GF-D8 (cell line): ENCODE data around the gene LPCAT1.
"Not testable (repeated sequence)": the region's sequence is repeated elsewhere in the genome, so short reads cannot be mapped to it uniquely, and the experiment has no call there.

Experiments used
- DNase-seq: peaks from one replicate; lab custom pipeline; 2025; lab: John Stamatoyannopoulos, UW

The LPCAT1 gene, protein sequence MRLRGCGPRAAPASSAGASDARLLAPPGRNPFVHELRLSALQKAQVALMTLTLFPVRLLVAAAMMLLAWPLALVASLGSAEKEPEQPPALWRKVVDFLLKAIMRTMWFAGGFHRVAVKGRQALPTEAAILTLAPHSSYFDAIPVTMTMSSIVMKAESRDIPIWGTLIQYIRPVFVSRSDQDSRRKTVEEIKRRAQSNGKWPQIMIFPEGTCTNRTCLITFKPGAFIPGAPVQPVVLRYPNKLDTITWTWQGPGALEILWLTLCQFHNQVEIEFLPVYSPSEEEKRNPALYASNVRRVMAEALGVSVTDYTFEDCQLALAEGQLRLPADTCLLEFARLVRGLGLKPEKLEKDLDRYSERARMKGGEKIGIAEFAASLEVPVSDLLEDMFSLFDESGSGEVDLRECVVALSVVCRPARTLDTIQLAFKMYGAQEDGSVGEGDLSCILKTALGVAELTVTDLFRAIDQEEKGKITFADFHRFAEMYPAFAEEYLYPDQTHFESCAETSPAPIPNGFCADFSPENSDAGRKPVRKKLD

DNA sequence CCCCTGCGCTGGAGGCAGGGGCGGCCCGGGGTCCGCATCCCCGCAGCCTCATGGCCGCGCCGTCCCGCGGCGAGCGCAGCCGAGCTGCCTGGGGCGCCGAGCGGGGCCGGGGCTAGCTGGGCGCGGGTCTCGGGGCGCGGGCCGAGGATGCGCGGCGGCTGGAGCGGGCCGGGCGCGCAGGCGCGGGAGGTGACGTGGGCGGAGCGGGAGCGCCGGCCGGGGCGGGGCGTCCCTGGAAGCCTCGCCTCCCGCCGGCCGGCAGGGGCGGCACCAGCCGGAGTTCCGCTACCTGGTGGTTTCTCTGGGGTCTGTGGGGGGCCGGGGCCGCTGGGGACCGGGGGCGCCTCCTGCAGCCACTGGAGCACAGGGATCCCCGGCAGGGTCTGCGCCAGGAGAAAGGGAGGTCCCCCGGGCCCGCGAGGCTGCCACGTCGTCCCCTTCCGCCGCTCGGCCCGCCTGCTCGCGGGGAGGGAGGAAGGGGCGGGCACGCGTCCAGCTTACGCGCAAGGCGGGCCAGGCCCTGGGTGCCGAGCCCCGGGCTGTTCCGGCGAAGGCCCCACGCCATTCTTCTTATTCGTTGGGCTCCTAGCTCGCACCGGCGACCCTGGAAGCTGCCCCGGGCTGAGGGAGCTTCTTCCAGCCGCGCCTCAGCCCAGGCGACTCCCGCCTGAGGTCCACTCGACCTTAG is at the start of gene LPCAT1:
TSS of gene LPCAT1 (minus strand) at position 168 of the 688 bp plus-strand sequence. CDS start at position 52, 116 bp downstream.
- DNase-seq, result no peak

DNA sequence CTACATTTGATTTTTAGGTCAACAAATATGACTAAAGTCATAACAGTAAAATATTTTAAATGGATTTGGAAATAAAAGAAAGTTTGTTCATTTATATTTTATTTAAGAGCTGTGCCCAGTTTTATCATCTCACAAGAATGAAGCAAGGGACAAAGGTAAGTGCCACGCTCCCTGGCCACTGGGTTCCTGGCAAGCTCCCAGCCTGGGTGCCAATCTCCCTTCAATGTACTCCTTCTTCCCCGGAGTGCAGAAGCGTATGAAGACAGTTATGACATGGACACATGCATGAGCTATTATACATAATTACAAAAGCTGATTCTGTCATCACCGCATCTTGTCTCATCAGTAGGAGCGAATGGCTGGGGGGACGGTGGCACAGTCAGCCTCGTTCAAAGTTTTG is 48.1 kb upstream of the LPCAT1 start:
- DNase-seq, result not testable (repeated sequence)

DNA sequence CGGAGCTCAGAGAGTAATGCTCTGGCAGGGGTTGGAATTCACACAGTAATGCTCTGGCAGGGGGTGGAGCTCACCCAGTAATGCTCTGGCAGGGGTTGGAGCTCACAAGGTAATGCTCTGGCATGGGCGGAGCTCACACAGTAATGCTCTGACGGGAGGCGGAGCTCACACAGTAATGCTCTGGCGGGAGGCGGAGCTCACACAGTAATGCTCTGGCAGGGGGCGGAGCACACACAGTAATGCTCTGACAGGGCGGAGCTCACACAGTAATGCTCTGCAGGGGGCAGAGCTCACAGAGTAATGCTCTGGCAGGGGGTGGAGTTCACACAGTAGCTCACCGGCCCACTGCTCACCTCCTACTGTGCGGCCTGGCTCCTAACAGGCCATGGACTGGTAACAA is 47.2 kb upstream of the LPCAT1 start:
- no peak for DNase-seq

DNA sequence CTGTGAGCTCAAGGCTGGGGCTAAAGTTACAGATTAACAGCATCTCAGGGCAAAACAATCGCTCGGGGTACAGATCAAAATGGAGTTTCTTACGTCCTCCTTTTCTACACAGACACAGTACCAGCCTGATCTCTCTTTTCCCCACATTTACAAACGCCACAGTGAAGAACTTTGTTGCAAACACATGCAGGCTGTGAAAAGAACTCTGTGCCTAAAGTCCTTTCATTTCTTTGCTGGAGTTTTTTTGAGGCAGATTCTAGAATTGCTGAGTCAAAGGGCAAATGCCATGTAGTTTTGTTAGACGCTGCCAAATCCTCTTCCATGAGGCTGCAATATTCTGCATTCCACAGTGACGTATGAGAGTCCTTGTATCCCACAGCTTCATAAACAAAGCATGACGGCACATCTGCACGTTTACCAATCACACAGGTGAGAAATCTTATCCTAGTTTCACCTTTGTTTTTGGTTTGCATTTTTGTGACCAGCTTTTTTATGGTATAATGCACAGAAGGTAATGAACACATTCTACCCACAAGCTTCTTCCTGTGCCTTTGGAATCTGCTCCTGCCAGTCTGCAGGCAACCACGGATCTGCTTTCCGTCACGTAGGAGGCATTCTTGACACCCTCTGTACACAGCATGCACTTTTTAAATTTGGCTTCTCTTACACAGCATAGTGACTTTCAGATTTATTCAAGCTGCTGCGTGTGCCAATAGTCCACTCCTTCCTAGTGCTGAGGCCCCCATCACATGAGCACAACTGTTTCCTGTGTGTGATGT is 44.6 kb upstream of the LPCAT1 start:
- DNase-seq, result no peak

DNA sequence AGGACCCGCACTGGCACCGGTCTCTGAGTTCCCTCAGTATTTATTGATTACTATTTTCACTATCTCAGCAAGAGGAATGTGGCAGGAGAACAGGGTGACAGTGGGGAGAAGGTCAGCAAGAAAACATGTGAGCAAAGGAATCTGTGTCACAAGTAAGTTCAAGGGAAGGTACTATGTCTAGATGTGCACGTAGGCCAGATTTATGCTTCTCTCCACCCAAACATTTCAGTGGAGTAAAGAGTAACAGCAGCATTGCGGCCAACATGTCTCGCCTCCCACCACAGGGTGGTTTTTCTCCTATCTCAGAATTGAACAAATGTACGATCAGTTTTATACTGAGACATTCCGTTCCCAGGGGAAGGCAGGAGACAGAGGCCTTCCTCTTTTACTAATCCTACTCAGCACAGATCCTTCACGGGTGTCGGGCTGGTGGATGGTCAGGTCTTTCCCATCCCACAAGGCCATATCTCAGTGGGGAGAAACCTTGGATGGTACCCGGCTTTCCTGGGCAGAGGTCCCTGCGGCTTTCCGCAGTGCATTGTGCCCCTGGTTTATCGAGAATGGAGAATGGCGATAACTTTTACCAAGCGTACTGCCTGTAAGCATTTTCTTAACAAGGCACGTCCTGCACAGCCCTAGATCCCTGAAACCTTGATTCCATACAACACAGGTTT is 43.9 kb upstream of the LPCAT1 start:
- not testable (repeated sequence) for DNase-seq

DNA sequence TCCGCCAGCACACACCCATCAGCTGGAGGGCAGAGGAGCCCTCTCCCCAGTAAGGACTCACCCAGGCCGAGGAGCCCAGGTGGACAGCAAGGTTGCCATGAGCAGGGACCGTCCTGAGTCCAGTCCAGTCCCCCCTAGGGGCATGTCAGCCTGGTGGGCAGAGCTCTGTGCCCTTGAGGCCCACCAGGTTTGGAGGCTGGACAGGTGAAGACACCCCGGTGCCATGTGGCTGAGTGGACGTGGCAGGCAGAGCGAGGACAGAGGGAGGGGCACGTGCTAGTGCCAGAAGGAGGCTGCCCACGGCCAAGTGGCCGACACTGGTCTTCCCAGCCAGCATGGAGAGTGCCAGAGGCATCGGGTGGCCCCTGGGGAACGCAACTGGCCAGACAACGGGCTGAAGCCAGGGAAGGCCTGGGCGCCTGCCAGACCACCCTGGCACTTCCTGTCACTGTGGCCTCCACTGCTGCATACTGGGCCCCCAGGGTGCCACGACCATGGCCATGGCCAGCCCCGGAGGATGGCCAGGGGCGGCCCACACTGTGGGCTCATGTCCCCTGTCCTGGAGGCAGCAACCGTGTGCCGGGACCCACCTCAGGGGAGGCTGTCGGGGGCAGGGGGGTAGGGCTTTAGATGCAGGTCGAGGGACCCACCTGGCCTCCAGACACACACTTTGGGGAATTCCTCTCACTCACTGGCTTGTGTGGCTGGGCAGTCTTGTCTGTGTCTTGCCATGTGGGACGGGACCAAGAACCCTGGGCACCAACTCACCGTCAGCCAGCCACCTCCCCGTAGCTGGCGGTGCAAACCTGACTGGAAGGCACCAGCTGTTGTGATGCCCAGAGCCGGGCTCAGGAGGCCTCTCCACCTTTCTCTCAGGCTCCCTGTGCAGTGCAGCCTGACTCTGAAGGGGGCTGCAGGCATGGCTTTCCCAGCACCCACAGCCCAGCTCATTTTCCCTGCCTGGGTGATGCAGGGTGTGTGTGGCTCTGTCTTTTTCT is 42.3 kb upstream of the LPCAT1 start:
- DNase-seq, result no peak

DNA sequence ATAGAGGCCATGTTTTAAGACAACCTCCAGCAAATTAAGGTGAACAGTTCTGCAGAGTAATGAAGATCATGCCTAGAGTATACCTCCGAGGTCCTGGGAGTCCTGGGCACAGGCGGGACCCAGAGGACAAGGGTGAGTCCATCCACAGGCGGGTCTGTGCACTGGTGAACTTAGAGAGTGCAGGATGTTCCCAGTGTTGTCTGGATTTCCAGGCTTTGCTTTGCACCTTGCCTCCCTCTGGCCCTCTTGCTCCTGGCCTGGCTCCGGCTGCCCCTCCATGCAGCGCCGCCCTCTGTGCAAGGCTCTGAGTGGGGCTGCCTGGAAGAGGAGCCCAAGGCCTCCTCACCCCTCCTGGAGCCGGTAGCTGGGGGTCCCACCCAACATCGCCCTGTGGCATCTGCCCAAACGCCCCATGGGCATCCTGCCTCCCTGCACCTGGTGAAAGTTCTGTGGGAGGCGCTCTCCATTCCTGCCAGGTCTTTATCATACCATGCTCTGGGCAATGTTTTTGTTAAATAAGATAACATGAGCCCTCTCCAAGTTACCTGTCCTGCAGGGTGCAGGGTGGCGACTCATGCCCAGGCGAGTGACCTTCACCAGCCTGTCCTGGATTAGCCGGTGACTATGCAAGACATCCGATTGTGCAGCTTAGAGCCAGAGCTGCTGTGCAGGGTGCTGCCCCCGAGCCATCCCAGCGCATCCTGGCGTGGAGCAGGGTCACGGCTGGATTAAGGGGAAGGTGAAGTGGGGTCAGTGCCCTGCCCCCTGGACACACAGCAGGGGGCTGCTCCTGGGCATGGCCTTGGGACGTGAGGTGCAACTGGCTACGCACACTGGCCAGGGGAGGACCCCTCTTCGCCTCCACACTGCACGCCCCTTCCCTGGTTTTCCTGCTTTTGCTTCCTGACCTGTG is 41.3 kb upstream of the LPCAT1 start:
- no peak for DNase-seq

DNA sequence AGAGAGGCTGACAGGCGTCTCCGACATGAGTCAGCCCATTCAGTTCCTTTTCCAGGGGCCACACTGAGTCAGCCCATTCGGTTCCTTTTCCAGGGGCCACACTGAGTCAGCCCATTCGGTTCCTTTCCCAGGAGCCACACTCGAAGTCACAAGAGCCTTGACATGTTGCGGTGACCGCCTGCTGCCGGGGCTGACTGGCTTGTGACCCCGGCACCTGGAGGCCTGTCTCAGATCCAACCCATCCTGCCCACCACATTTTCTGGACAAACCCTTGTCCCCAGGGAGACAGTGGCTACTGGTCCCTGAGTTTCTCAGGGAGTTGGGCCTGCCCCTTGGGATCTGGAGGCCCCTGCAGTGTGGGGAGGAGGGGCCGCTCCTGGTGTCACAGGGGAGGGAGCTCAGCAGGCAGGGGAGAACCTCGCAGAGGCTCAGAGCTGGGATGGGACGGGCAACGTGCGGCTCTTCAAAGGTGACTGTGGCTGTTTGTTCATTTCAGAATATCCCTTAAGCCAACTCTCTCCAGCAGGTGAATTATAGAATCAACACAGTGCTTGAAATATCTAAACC is 40.5 kb upstream of the LPCAT1 start:
- no peak for DNase-seq

DNA sequence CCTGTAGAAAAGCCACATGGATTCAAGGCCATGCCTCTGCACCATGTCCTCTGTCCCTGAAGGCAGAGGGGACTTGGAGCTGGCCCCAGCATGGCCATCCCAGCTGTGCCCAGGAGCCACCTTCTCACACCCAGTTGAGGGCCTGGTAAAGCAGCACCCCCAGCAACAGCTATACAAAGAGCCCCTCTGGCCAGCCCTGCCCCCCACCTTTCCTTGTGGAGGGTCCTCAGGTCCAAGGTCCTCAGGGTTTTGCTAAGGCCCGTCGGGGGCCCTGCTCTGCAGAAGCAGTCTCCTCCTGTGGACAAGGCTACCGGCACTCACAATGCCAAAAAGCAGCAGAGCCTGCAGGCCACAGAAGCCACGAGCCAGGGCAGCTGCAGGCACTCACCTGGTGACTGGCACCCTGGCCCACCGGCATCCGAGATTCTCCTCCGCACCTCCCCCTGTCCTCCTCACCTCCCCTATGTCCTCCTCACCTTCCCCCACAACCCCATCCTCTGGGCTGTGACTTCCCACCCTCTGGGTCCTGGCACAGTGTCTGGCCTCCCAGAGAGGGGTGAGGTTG is 39.9 kb upstream of the LPCAT1 start:
- no peak for DNase-seq

DNA sequence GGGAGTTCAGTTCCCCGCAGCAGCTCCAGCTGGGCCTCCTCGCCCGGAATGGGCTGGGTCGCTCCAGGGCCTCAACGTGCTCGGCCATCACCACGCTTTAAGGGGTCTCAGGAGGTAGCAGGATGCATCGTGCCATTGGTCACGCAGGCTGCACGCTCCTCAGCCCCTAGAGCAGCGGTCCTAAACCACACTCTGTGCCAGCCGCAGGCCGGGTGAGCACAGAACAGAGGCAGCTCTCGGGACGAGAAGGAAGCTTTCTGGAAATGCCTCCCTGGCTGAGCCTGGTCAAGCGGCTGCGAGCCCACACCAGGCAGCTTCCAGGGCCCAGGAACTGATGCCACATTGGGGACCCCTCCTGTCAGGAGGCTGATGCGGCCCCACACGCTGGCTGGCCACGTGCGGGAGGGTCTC is 39.3 kb upstream of the LPCAT1 start:
- no peak for DNase-seq

DNA sequence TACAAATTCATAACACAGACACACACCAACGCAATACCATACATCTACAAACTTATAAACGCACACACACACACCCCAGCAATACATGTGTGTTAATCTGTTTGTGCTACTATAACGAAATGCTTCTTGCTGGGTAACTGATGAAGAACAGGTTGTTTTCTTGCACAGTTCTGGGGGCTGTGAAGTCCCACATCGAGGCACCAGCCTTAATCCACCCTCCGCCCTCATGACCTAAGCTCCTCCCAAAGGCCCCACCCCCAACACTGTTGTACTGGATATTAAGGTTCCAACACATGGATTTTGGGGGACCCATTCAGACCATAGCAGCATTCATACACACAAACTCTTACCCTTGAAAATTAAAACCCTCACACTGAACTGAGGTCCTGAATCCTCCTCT is 38.8 kb upstream of the LPCAT1 start:
- DNase-seq, result no peak

DNA sequence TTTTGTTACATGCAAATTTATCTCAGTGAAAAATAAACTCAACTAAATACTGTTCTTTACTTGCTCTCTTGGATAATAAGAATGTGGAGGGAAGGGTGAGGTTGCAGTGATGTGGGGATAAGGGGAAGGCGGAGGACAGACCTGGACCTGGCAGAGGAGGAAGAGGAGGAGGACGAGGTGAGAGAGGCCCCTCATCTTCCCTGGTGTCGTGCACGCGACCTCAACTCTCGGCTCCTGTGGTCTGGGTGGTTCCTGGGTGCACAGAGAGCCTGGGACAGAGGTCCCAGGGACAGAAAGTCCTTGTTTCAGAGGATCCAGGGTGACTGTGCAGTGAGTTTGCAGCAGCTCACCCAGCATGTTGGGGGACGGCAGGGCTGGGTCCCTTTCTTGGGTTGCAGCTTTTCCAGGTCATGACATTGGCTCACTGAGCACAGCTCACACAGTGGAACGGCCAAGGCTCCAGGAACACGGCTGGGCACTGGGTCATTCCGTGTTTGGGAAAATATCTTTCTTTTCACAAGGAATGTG is 37.7 kb upstream of the LPCAT1 start:
- no peak for DNase-seq

DNA sequence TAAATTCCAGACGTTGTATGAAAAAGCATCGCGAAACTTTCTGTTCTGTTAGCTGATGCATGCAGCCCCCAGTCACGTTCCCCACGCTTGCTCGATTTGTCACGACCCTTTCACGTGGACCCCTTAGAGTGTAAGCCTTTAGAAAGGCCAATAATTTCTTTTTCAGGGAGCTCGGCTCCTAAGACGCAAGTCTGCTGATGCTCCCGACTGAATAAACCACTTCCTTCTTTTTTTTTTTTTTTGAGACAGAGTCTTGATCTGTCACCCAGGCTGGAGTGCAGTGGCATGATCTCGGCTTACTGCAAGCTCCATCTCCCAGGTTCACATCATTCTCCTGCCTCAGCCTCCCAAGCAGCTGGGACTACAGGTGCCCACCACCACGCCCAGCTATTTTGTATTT is 36.7 kb upstream of the LPCAT1 start:
- DNase-seq, result not testable (repeated sequence)

DNA sequence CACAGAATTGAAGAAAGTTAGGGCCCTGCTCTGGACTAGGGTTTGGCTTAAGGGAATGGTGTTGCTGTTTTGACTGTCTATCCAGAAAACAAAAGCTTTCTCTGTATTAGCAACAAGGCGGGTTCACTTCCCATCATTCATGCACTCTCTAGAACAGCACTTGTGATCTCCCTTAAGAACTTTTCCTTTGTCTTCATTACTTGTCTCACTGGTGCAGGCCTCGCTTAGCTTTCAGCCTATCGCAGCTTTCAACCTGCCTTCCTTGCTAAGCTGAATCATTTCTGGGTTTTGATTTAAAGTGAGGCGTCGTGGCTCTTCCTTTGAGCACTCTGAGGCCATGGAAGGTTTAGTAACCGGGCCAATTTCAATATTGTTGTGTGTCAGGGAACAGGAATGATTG is 35.2 kb upstream of the LPCAT1 start:
- no peak for DNase-seq

DNA sequence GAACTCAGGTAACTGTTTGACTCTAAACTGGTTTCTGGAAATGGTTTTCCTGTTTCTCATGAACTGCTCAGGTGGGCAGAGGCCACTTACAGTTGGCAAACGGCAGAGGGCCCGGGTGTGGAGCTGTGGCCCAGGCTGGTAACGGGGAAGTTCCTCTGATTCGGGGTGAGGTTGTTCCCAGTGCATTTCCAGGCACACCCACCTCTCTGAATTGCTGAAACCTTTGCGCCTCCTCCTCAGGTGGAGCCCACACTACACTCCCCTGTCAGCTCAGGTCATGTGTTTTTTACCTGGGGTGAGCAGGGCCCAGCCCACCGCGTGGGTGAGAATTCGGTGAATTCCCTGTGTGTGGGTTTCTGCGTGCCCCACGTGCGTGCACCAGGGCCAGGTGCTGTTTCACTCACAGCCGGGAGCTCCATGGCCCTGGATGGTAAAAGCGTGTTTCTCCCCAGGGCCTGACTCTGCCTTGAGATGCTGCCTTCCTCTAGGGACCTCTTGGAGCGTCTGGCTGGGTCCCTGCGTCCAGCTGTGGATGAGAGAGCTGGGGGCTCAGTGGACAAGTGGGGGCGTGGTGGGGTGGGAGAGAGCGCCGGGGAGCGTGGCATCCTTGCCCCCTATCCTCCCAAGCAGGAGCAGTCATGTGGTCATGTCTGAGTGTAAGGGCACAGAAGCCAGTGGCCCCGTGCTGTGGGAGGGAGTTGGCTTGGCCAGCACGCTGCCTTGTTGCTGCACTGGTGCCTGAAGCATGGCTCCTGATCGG is 33.5 kb upstream of the LPCAT1 start:
- DNase-seq, result no peak

DNA sequence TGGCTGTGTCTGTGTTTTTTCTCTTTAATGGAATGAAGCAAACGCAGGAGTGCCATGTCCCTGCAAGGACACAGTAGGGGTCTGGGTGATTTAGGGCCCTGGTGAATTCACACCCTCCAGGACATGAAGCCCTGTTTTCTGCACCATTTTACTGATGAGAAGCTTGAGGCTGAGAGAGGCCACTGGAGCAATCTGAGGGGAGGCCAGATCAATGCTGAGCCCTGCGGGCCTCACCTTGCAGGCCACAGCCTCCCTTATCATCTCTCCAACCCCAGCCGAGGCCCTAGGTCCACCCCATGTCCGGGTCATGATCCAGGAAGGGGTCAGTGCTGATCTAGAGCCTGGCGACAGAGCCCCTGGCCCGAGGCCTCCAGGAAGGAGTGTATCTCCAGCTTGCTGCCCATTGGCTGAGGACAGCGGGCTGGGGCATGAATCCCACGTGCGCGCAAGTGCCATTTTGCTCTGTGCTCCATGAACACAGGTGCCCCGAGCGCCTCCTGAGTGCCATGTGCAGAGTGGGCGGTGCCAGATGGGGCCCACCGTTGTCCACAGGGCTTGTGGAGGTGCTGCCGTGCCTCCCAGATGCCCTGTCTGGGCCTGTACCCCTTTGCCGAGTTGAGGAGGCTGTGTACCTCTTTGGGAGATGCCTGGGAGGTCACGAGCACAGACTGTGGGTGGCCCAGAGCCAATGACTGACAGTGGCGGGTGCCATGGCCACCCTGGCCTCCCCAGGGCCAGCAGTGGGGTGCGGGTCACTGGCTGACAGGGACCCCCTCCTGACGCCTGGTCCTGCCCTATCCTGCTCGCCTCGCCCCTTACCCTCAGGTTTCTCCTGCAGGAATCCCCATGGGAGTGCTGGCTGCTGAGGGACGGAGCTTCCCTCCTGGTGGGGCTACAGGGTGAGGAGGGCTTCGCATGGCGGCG is 32.3 kb upstream of the LPCAT1 start:
- no peak for DNase-seq
